Measurements from ENCODE around the gene LGALS9. TPM values are rescaled to one million over a fixed set of nuclear protein-coding genes. Genes with fewer than 3 reads are reported as not detected.
A peak's percentile ranks its signal among the peaks of the same experiment; 100 is the strongest.
"Not testable (repeated sequence)": the region's sequence is repeated elsewhere in the genome, so short reads cannot be mapped to it uniquely, and the experiment has no call there.

The LGALS9 gene
- total and polyA plus RNA-seq, 12 donors, result 7.5 to 79.1 (median 17.5) TPM

DNA sequence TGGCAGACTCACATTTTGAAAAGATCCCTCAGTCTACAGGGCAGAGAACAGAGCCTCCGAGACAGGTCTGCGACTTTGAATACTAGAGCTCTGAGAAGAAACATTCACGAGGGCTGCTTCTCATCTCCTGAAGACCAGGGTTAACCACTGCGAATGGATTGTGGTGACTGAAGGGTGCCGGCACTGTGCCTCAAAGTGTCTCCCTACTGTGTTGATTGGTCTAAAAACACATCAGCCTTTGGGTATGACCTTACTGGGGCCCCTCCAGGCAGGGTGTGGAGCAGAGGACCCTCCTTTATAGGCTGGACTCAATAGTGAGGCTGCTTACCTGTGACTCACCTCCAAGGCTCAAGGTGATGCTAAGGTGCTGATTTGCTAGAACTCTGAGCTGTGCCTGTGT, 2.6 kb upstream of the LGALS9 start:
- H3K4me3 ChIP-seq, result no peak overlapping the region
- peaks cover 0 to 39% (median 0%) of the 10 kb centered on the region in 9 donors for H3K36me3 ChIP-seq
- H3K27me3 ChIP-seq, result no peaks in the 10 kb centered on the region
- no peak overlapping the region for H3K27ac ChIP-seq
- peaks cover 5 to 45% (median 17%) of the 10 kb centered on the region in 9 donors for H3K4me1 ChIP-seq
- H3K9me3 ChIP-seq, result no peaks in the 10 kb centered on the region
- DNase-seq (no peak), ATAC-seq (no peak)
- WGBS, 2 donors, result 92 to 96% methylated on average over 5 of the region's 5 CpGs
- intact Hi-C loops (cut with DNase I), result no loop called here
- TF ChIP-seq, protein P1, sequence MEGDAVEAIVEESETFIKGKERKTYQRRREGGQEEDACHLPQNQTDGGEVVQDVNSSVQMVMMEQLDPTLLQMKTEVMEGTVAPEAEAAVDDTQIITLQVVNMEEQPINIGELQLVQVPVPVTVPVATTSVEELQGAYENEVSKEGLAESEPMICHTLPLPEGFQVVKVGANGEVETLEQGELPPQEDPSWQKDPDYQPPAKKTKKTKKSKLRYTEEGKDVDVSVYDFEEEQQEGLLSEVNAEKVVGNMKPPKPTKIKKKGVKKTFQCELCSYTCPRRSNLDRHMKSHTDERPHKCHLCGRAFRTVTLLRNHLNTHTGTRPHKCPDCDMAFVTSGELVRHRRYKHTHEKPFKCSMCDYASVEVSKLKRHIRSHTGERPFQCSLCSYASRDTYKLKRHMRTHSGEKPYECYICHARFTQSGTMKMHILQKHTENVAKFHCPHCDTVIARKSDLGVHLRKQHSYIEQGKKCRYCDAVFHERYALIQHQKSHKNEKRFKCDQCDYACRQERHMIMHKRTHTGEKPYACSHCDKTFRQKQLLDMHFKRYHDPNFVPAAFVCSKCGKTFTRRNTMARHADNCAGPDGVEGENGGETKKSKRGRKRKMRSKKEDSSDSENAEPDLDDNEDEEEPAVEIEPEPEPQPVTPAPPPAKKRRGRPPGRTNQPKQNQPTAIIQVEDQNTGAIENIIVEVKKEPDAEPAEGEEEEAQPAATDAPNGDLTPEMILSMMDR (IDR thresholded peaks at IDR 0.05), result no peak

DNA sequence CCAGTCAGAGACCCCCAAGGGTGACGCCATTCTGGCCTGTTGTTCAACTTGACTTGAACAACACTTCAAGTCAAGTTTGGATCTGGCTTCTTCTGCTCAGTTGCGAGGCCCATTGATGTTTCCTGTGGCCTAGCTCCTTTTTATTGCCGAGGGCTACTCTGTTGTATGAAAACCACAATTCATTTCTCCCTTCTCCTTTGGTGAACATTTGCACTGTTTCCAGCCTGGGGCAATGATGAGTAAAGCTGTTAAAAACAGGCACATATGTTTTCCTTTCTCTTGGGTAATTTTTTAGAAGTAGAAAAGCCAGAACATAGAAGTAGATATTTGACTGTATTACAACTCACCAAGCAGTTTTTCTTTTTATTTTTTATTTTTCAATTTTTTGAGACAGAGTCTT, 1.7 kb upstream of the LGALS9 start:
- WGBS, 2 donors, result 90 to 93% methylated on average over 3 of the region's 3 CpGs
- not testable (repeated sequence) for ATAC-seq

DNA sequence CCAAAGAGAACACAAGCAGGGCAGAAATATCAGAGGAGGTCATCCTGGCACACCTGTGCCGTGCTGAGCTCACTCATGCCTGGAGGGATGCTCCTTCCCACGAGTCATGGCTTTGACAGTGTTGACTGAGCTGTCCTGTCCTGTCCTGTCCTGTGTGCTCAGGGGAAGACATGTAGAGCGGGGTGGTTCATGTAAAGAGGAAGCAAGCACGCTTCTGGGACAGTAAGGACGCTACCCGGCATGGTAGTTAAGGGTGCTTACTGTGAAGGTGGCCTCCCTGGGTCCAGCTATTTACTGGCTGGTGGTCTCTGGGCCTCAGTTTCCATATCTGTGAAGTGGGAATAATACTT, 398 bp downstream of the LGALS9 start:
- peak overlapping the region; percentile 47 to 92 (median 81) for H3K27ac ChIP-seq
- WGBS, 2 donors, result 58 to 65% methylated on average over 6 of the region's 6 CpGs
- intact Hi-C loops (cut with DNase I), result no loop called here
- peaks cover 0 to 13% (median 0%) of the 10 kb centered on the region in 9 donors for H3K36me3 ChIP-seq
- DNase-seq (no peak), ATAC-seq (peak in 5 of 8 donors; percentile 8 to 26 (median 24))
- H3K4me1 ChIP-seq, result peaks cover 7 to 61% (median 31%) of the 10 kb centered on the region in 9 donors
- peak overlapping the region in 9 of 10 donors; percentile 33 to 66 (median 56) for H3K4me3 ChIP-seq
- no peaks in the 10 kb centered on the region for H3K9me3 ChIP-seq
- no peaks in the 10 kb centered on the region for H3K27me3 ChIP-seq
- TF ChIP-seq, protein P1 (IDR thresholded peaks at IDR 0.05), result no peak

More for the DNA sequence above, 1.7 kb upstream of the LGALS9 start:
- H3K27ac ChIP-seq; H3K27me3 ChIP-seq; H3K4me3 ChIP-seq; DNase-seq; H3K9me3 ChIP-seq; intact Hi-C loops (cut with DNase I): not testable (repeated sequence)
- H3K36me3 ChIP-seq, result peaks cover 0 to 35% (median 0%) of the 10 kb centered on the region in 9 donors
- peaks cover 5 to 45% (median 26%) of the 10 kb centered on the region in 9 donors for H3K4me1 ChIP-seq

DNA sequence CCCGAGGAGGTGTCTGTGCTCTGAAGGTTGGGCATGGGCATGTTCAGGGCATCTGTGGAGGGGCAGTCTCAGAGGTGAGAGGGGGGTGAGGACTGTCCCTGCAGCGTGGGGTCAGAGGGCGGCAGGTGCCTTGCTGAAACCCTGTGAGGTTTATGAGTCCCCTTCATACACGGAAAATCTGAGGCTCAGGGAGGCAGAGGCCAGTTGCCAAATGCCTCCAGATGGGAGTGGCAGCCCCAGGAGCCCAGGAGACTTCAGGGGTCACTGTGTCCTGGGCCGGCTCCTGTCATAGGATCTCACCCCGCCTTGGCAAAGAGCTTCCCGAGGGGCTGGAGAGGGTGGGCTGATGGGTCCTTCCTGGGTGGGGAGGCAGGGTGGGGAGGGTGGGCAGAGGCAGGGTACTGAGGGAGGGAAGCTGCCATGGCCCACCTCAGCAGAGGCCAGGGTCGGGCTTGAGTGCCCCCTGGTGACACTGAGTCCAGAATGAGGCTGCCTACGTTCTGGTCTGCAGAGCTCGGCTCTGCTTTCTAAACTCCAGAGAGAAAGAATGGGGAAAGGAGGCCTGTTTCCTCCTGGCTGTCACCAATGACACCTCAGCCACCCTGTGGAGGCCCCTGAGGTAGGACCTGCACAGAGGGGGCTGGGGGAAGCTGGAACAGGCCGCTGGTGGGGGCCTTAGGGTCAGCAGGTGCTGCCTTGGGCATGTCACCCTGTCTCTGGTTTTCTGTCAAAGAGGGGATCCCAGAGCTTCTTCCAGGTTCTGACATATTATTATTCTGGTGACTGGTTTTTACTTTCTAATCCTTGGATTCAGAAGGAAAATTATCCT, 1.1 kb downstream of the LGALS9 start:
- intact Hi-C loops (cut with DNase I), result no loop called here
- Histone ChIP-seq H3K4me3 (peak overlapping the region in 9 of 10 donors; percentile 33 to 66 (median 56)), H3K27ac (peak overlapping the region; percentile 47 to 92 (median 81)), H3K9me3 (no peaks in the 10 kb centered on the region), H3K4me1 (peaks cover 7 to 64% (median 31%) of the 10 kb centered on the region in 9 donors), H3K27me3 (no peaks in the 10 kb centered on the region), H3K36me3 (peaks cover 0 to 6% (median 0%) of the 10 kb centered on the region in 9 donors)
- DNase-seq (no peak), ATAC-seq (peak in 3 of 8 donors; percentile 5 to 20 (median 10))
- TF ChIP-seq, protein P1 (IDR thresholded peaks at IDR 0.05), result peak in 2 of 9 donors; percentile 2 to 13
- 59 to 64% methylated on average over 11 of the region's 11 CpGs for WGBS, 2 donors

DNA sequence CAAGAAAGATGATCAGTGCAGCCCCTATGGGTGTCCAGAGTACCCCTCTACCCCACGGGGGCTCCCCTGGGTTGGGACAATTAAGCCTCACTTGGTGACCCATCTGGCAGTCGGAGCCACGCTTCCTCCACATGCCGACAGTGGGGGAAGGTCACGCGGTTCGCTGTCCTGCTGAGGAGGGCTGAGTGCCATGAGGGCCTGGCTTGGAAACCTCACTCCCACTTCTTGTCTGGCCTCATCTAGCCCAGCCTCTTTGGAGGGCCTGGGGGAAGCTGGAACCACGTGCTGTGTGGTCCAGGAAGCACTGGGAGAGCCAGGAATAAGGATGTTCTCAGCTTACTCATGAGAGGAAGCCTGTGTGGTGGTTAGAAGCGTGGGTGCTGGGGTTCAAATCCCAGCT, 1.8 kb downstream of the LGALS9 start:
- peak; percentile 79 to 86 for DNase-seq
- peak overlapping the region in 7 of 10 donors; percentile 44 to 66 (median 57) for H3K4me3 ChIP-seq
- H3K9me3 ChIP-seq; H3K36me3 ChIP-seq; H3K27me3 ChIP-seq; intact Hi-C loops (cut with DNase I): not testable (repeated sequence)
- peak; percentile 92 to 97 (median 95) for ATAC-seq
- peaks cover 7 to 64% (median 31%) of the 10 kb centered on the region in 9 donors for H3K4me1 ChIP-seq
- H3K27ac ChIP-seq, result peak overlapping the region in 9 of 10 donors; percentile 43 to 92 (median 81)
- WGBS, 2 donors, result 8 to 24% methylated on average over 9 of the region's 9 CpGs

All from heart right ventricle (tissue), 16 donors.